Rectal smooth muscle tissue (tissue), 1 donor: ENCODE measurements around the gene TMEM62.
"Not testable (repeated sequence)": the region's sequence is repeated elsewhere in the genome, so short reads cannot be mapped to it uniquely, and the experiment has no call there.

Experiments
- H3K27ac ChIP-seq: one replicate; pipeline ENCODE4 v1.7.0; 2013; ENCODE audit warnings: low read depth, low read length, inconsistent platforms
- H3K27me3 ChIP-seq: one replicate; pipeline ENCODE4 v1.7.0; 2013; ENCODE audit warnings: low read length; ENCODE audit not compliant: control insufficient read depth, insufficient read depth
- H3K36me3 ChIP-seq: one replicate; pipeline ENCODE4 v1.7.0; 2013; ENCODE audit warnings: low read length; ENCODE audit not compliant: control insufficient read depth, insufficient read depth
- H3K4me1 ChIP-seq: one replicate; pipeline ENCODE4 v1.7.0; 2013; ENCODE audit warnings: low read length; ENCODE audit not compliant: control insufficient read depth, insufficient read depth
- H3K4me3 ChIP-seq: one replicate; pipeline ENCODE4 v1.7.0; 2013; ENCODE audit warnings: low read length
- H3K9ac ChIP-seq: one replicate; pipeline ENCODE4 v1.7.0; 2013; ENCODE audit warnings: low read length

The TMEM62 gene

GRCh38 chr15:43218908-43219706 is 85.7 kb downstream of the TMEM62 start:
- Histone ChIP-seq H3K27me3 (no peaks in the 10 kb centered on the region), H3K9ac (no peak overlapping the region), H3K4me1 (no peaks in the 10 kb centered on the region), H3K27ac (no peak overlapping the region), H3K4me3 (no peak overlapping the region), H3K36me3 (no peaks in the 10 kb centered on the region)

- Histone ChIP-seq H3K36me3 (no peaks in the 10 kb centered on the region), H3K4me1 (no peaks in the 10 kb centered on the region), H3K4me3 (no peak overlapping the region), H3K27ac (no peak overlapping the region), H3K9ac (no peak overlapping the region), H3K27me3 (no peaks in the 10 kb centered on the region)
Measured at GRCh38 chr15:43219929-43220928, 86.8 kb downstream of the TMEM62 start.

GRCh38 chr15:43220991-43221403 is 87.6 kb downstream of the TMEM62 start, which contains the start of gene EPB42:
EPB42 (minus strand) TSS chr15:43221018; CDS start chr15:43220825, 193 bp downstream.
- H3K27me3 ChIP-seq, result no peaks in the 10 kb centered on the region
- no peaks in the 10 kb centered on the region for H3K36me3 ChIP-seq
- H3K4me1 ChIP-seq, result no peaks in the 10 kb centered on the region
- H3K27ac ChIP-seq, result no peak within 1 kb of the TSS
- H3K9ac ChIP-seq, result no peak within 1 kb of the TSS
- no peak within 1 kb of the TSS for H3K4me3 ChIP-seq

DNA sequence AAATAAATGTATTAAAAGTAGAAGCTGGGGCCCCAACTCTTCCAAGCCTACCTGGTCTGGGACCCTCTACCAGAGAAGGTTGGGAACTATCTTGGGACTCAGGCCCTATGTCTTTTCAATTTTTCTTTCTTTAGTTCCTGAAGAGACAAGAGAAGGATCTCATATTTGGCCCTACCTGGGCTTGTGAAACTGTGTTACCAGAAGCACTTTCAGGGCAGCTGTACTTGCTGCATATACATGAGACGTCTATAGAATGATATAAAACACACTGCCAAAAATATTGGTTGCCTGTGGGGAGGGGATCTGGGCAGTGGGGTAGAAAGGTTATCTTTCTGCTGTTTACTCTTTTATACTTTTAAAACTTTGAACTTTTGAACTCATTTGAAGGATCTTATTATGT is 88.0 kb downstream of the TMEM62 start:
- no peaks in the 10 kb centered on the region for H3K36me3 ChIP-seq
- no peak overlapping the region for H3K27ac ChIP-seq
- no peak overlapping the region for H3K4me3 ChIP-seq
- no peaks in the 10 kb centered on the region for H3K4me1 ChIP-seq
- no peak overlapping the region for H3K9ac ChIP-seq
- H3K27me3 ChIP-seq, result no peaks in the 10 kb centered on the region

DNA sequence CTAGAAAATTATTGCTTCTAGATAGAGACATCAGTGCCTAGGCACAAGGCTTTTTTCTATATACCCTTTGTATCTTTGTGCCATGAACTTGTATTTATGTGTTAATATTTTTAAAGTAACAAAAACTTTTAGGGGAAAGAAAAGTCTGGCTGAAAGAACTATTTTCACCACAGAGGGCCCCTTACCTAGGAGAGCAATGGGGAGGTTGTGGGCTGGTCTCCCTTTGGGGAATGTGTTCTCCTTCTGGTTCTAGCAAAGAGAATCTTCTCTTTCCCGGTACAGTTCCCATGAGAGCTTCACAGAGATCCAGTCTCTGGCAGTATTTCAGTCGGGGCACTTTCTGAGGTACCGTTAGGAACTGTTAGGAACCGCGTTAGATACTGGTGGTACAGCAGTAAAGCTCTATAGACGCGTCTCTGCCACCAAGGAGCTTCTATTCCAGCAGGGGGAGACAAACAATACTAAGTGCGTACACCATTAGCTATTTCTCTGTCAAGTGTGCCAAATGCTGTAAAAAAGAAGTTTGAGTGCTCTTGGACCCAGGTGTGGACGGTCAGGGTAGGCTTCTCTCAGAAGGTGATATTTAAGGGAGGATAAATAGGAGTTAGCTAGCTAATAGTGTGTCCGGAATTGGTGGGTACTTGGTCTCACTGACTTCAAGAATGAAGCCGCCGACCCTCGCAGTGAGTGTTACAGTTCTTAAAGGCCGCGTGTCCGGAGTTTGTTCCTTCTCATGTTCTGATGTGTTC is 92.0 kb downstream of the TMEM62 start:
- Histone ChIP-seq H3K27me3 (peaks cover 2% of the 10 kb centered on the region), H3K4me3 (no peak overlapping the region), H3K4me1 (no peaks in the 10 kb centered on the region), H3K27ac (no peak overlapping the region), H3K9ac (no peak overlapping the region), H3K36me3 (no peaks in the 10 kb centered on the region)

GRCh38 chr15:43225950-43226255 is 92.5 kb downstream of the TMEM62 start:
- H3K36me3 ChIP-seq, H3K27ac ChIP-seq, H3K4me1 ChIP-seq, H3K4me3 ChIP-seq, H3K27me3 ChIP-seq, H3K9ac ChIP-seq: not testable (repeated sequence)

DNA sequence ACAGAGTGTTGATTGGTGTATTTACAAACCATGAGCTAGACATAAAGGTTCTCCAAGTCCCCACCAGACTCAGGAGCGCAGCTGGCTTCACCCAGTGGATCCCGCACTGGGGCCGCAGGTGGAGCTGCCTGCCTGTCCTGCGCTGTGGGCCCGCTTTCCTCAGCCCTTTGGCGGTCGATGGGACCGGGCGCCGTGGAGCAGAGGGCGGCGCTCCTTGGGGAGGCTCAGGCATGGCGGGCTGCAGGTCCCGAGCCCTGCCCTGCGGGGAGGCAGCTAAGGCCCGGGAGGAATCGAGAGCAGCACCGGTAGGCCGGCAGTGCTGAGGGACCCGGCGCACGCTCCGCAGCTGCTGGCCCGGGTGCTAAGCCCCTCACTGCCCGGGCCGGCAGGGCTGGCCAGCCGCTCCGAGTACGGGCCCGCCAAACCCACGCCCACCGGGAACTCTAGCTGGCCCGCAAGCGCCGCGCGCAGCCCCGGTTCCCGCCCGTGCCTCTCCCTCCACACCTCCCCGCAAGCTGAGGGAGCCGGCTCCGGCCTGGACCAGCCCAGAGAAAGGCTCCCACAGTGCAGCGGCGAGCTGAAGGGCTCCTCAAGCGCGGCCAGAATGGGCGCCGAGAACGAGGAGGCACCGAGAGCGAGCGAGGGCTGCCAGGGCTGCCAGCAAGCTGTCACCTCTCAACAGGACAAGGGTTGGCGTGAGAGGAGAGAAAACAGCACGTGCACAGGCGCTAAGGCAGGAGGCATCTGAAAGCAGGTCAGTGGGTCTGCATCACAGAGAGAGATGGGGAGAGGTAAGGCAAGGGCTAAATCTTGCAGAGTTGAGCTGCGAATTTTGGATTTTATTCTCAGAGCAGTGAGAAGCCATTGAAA is 93.3 kb downstream of the TMEM62 start:
- no peaks in the 10 kb centered on the region for H3K4me1 ChIP-seq
- peaks cover 2% of the 10 kb centered on the region for H3K27me3 ChIP-seq
- H3K9ac ChIP-seq, result no peak overlapping the region
- no peak overlapping the region for H3K27ac ChIP-seq
- no peak overlapping the region for H3K4me3 ChIP-seq
- no peaks in the 10 kb centered on the region for H3K36me3 ChIP-seq

- H3K27me3 ChIP-seq, result peaks cover 2% of the 10 kb centered on the region
- H3K4me1 ChIP-seq, result no peaks in the 10 kb centered on the region
- H3K27ac ChIP-seq, result no peak overlapping the region
- no peak overlapping the region for H3K9ac ChIP-seq
- no peak overlapping the region for H3K4me3 ChIP-seq
- H3K36me3 ChIP-seq, result no peaks in the 10 kb centered on the region
Measured at GRCh38 chr15:43229977-43230376, 96.6 kb downstream of the TMEM62 start.

DNA sequence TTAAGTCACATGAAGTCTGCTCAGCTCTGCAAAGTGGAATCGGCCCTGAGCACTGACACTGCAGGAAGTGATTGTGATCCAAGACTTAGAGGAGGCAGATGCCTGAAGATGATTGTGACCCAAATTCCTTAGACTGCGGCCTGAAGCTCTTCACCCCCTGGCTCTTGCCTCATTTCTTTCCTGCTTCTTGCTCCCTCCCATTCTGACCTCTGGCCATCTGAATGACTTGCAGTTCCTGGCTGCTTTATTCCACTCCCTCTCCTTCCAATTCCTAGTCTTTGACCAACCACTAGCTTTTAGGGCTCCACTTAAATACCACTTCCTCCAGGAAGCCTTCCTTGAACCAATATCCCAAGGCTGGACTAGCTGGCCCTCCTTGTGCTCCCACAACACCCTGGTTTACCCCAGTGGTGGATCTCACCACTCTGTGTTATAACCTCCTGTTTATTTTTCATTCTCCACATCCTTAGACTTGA is 97.3 kb downstream of the TMEM62 start:
- H3K9ac ChIP-seq, result no peak overlapping the region
- H3K4me1 ChIP-seq, result no peaks in the 10 kb centered on the region
- H3K27me3 ChIP-seq, result peaks cover 2% of the 10 kb centered on the region
- no peaks in the 10 kb centered on the region for H3K36me3 ChIP-seq
- H3K4me3 ChIP-seq, result no peak overlapping the region
- H3K27ac ChIP-seq, result no peak overlapping the region

GRCh38 chr15:43232289-43232874 is 99.0 kb downstream of the TMEM62 start:
- no peak overlapping the region for H3K27ac ChIP-seq
- no peak overlapping the region for H3K9ac ChIP-seq
- no peak overlapping the region for H3K4me3 ChIP-seq
- H3K4me1 ChIP-seq, result no peaks in the 10 kb centered on the region
- no peaks in the 10 kb centered on the region for H3K36me3 ChIP-seq
- H3K27me3 ChIP-seq, result peaks cover 2% of the 10 kb centered on the region
